ENCODE results near the gene SHTN1.
A peak's percentile ranks its signal among the peaks of the same experiment; 100 is the strongest.

SHTN1 gene

GRCh38 chr10:116852246-116852645 is 152.7 kb downstream of the SHTN1 start:
- no peak overlapping the region for H3K4me3 ChIP-seq
- no peak for TF ChIP-seq CTCF (IDR thresholded peaks at IDR 0.05)
- no peak for DNase-seq (ENCODE audit: low spot score)
- H3K27ac ChIP-seq = no peak overlapping the region

GRCh38 chr10:116850058-116850611 is 154.9 kb downstream of the SHTN1 start:
- TF ChIP-seq CTCF (IDR thresholded peaks at IDR 0.05) = no peak
- H3K27ac ChIP-seq = peak overlapping the region in 1 of 2 donors; percentile 4
- DNase-seq (ENCODE audit: low spot score) = no peak
- H3K4me3 ChIP-seq = peak overlapping the region; percentile 71

GRCh38 chr10:116849248-116850057 is 155.5 kb downstream of the SHTN1 start, which contains the start of gene ENO4:
Gene ENO4, plus strand, starts transcription at chr10:116849499. Its CDS starts 68 bp downstream, at chr10:116849567.
- no peak for TF ChIP-seq CTCF (IDR thresholded peaks at IDR 0.05)
- DNase-seq (ENCODE audit: low spot score) = no peak
- peak within 1 kb of the TSS; percentile 4 for H3K27ac ChIP-seq
- H3K4me3 ChIP-seq = peak within 1 kb of the TSS; percentile 71

GRCh38 chr10:116848944-116849247 is 156.1 kb downstream of the SHTN1 start:
- Histone ChIP-seq H3K27ac (no peak overlapping the region), H3K4me3 (peak overlapping the region; percentile 71)
- no peak for DNase-seq (ENCODE audit: low spot score)
- TF ChIP-seq CTCF (IDR thresholded peaks at IDR 0.05) = no peak

GRCh38 chr10:116848032-116848943 is 156.7 kb downstream of the SHTN1 start:
- TF ChIP-seq CTCF (IDR thresholded peaks at IDR 0.05) = no peak
- DNase-seq (ENCODE audit: low spot score) = no peak
- H3K4me3 ChIP-seq = peak overlapping the region; percentile 71
- no peak overlapping the region for H3K27ac ChIP-seq

- Histone ChIP-seq H3K4me3 (no peak overlapping the region), H3K27ac (no peak overlapping the region)
- TF ChIP-seq CTCF (IDR thresholded peaks at IDR 0.05) = no peak
- DNase-seq (ENCODE audit: low spot score) = no peak
These were observed 159.2 kb downstream of the SHTN1 start for GRCh38 chr10:116845823-116846222.

All from coronary artery (tissue), 2 donors.